Right atrium auricular region (tissue), 2 donors: Measurements from ENCODE around the gene OSGIN1. TPM values are rescaled to one million over a fixed set of nuclear protein-coding genes. Genes with fewer than 3 reads are reported as not detected.

Experiments used
- DNase-seq: peaks from one replicate; pipeline ENCODE4 v3.0.0-alpha.2; 2019; ENCODE audit warnings: low spot score
- H3K27ac ChIP-seq, 2 donors: fragments of 200-600 bp; sonication (generic); 1 replicate in 1 of 2; 2 replicates in 1 of 2; pipeline ENCODE4 v1.5.1; 2016 to 2019
- H3K27me3 ChIP-seq, 2 donors: fragments of 200-600 bp; sonication (generic); one replicate each; pipeline versions ENCODE4 v1.5.1 to v1.6.0; 2017 to 2019
- H3K36me3 ChIP-seq: fragments of 200-600 bp; sonication (generic); one replicate; pipeline ENCODE4 v1.5.1; 2016
- H3K4me1 ChIP-seq, 2 donors: fragments of 200-600 bp; sonication (generic); one replicate each; pipeline versions ENCODE4 v1.5.1 to v1.6.0; 2017 to 2019
- H3K4me3 ChIP-seq, 2 donors: fragments of 200-600 bp; sonication (generic); 1 replicate in 1 of 2; 2 replicates in 1 of 2; pipeline ENCODE4 v1.5.1; 2017 to 2019; ENCODE audit warnings: mild to moderate bottlenecking in 1 of 2, moderate library complexity in 1 of 2
- H3K9me3 ChIP-seq, 2 donors: fragments of 200-600 bp; sonication (generic); one replicate each; pipeline ENCODE4 v1.5.1; 2019
- total RNA-seq, 2 donors: library from RNA; depleted of rRNA; stranded (reverse); fragments of >200 nt; gene quantifications; one replicate each; pipeline ENCODE4 v1.1.0, GENCODE V29; 2016
- TF ChIP-seq, protein P1 (sequence below), 2 donors: fragments of 200-600 bp; sonication (generic); IDR thresholded peaks; one replicate each; pipeline ENCODE4 v1.5.1; 2019; ENCODE audit warnings: antibody characterized with exemption in 2 of 2

OSGIN1 gene
- total RNA-seq, 2 donors from 2014 or later, result 6.0 to 6.5 TPM

DNA sequence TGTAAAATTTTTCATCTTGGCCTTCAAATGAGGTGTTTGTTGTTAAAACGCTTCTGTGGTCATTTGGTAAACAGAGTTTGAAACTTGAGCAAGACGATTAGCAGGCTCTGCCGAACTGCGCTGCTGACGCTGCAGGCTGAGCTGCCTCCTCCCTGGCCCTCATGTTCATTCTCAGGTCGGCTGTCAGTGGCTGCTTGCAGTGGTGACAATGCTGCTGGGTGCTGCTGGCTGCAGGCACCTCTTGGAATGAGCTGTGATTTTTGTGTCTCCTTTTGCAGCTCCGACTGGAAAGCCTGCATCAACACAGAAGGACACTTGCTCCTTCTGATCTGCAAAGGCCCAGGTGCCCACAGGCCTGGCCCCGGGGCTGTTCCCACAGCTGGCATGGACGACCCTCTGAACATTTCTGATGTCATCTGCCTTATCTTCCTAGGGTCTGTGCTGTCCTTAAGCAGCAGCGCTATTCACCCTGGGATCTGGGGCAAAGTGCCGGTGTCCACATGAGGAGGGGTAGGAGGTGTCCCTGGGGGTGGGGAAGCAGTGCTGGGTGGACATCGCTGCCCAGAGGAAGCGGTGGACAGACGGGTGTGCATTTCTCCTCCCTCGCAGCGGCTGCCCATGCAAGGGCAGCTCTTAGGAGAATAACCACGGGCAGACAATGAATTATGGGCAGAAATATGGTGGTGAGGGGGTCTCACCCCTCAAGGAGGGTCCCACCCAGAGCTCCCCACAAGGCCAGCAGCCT lies 23.1 kb upstream of the OSGIN1 start:
- H3K4me1 ChIP-seq, result peaks cover 0 to 21% of the 10 kb centered on the region in 2 donors
- H3K36me3 ChIP-seq, result peaks cover 3% of the 10 kb centered on the region
- H3K4me3 ChIP-seq, result no peak overlapping the region
- no peaks in the 10 kb centered on the region for H3K27me3 ChIP-seq
- H3K27ac ChIP-seq, result no peak overlapping the region
- TF ChIP-seq, protein P1, sequence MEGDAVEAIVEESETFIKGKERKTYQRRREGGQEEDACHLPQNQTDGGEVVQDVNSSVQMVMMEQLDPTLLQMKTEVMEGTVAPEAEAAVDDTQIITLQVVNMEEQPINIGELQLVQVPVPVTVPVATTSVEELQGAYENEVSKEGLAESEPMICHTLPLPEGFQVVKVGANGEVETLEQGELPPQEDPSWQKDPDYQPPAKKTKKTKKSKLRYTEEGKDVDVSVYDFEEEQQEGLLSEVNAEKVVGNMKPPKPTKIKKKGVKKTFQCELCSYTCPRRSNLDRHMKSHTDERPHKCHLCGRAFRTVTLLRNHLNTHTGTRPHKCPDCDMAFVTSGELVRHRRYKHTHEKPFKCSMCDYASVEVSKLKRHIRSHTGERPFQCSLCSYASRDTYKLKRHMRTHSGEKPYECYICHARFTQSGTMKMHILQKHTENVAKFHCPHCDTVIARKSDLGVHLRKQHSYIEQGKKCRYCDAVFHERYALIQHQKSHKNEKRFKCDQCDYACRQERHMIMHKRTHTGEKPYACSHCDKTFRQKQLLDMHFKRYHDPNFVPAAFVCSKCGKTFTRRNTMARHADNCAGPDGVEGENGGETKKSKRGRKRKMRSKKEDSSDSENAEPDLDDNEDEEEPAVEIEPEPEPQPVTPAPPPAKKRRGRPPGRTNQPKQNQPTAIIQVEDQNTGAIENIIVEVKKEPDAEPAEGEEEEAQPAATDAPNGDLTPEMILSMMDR (IDR thresholded peaks at IDR 0.05), result no peak
- no peaks in the 10 kb centered on the region for H3K9me3 ChIP-seq
- no peak for DNase-seq

DNA sequence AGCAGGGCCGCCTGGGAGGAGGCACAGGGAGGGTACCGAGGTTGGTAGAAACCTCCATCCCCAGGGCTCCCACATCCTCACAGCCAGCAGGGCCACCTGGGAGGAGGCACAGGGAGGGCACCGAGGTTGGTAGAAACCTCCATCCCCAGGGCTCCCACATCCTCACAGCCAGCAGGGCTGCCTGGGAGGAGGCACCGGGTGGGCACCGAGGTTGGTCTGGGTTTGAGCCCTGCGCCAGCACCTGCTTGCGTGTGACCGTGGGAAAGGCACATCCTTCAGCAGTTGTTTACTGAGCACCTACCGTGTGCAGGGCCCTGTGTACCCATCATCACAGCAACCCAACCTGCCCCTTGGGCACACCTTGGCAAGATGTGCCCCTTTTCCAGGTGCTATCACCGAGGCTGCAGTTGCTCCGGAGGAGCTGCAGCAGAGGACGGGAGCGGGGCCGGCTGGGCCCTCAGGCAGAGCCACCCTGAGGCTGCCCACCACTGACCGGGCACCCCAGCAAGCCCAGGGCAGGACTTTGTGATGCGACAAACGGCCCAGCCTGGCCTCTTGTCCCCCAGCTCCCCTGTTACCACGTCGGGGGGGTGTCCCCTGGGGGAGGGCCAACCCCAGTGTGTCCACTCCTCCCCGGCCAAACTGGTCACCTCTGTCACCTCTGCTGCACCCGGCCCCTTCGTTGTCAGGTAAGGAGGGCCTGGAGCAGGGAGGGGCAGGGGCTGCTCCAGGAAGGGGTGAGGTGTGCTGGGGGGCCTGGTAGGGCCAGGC lies 22.1 kb upstream of the OSGIN1 start:
- TF ChIP-seq, protein P1 (IDR thresholded peaks at IDR 0.05), result no peak
- no peak for DNase-seq
- H3K27ac ChIP-seq, result no peak overlapping the region

DNA sequence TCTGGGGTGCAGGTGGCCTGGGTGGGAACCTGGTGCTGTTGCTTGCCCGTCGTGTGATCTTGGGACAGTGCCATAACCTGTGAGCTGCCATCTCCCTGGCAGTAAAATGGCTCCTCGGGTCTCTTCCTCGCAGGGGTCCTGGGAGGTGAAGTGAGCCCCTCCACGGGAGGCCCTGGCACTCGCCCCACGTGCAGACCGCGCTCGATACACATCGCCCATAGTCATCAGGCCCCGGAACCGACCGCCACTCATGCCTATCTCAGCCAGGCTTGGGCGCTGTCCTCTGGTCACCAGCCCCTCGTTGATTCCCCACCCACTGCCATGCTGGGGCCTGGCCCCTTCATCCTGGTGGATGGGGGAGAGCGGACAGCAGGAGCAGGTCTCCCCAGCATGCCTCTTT lies 21.5 kb upstream of the OSGIN1 start:
- no peaks in the 10 kb centered on the region for H3K36me3 ChIP-seq
- no peaks in the 10 kb centered on the region for H3K9me3 ChIP-seq
- H3K27ac ChIP-seq, result no peak overlapping the region
- H3K4me1 ChIP-seq, result peaks cover 0 to 14% of the 10 kb centered on the region in 2 donors
- H3K27me3 ChIP-seq, result no peaks in the 10 kb centered on the region
- DNase-seq, result no peak
- TF ChIP-seq, protein P1 (IDR thresholded peaks at IDR 0.05), result no peak
- no peak overlapping the region for H3K4me3 ChIP-seq

More for the DNA sequence above, 22.1 kb upstream of the OSGIN1 start:
- Histone ChIP-seq H3K4me3 (no peak overlapping the region), H3K4me1 (peaks cover 0 to 21% of the 10 kb centered on the region in 2 donors), H3K36me3 (no peaks in the 10 kb centered on the region), H3K9me3 (no peaks in the 10 kb centered on the region), H3K27me3 (no peaks in the 10 kb centered on the region)

- Histone ChIP-seq H3K36me3 (no peaks in the 10 kb centered on the region), H3K4me3 (no peak overlapping the region), H3K27me3 (no peaks in the 10 kb centered on the region), H3K4me1 (peaks cover 0 to 7% of the 10 kb centered on the region in 2 donors), H3K27ac (no peak overlapping the region), H3K9me3 (no peaks in the 10 kb centered on the region)
- TF ChIP-seq, protein P1 (IDR thresholded peaks at IDR 0.05), result no peak
- no peak for DNase-seq
These were observed 20.7 kb upstream of the OSGIN1 start for GRCh38 chr16:83932304-83932703.

DNA sequence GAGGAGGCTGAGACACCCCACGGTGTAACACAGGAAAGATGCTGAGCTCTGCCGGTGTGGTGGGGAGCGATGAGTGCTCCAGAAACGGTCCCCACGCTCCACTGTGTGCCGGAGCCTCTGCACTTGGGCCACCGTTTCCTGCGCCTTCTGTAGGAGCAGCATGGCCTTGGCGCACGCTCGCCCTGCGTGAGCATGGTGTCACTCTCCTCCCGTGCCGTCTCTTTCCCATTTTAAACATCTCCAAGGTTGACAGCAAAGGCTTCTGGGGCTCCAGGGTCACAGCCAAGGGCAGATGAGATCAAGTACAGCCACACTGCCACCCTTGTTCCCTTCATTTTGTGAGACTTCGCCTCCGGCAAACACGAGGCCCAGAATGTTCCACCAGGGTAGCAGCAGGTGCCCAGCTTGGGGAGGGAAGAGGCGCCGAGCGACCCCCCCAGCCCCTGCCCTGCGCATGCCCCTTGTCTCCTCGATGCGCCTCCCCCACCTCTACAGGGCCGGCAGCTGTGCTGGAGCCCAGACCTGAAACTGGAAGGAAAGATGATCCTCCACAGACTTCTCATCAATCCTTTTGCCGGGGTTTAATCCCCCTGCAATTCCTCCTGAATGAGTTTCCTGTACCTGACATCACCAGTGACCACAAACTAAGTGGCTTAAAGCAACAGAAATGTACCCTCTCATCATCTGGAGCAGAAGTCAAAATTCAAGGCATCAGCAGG lies 19.9 kb upstream of the OSGIN1 start:
- no peak overlapping the region for H3K4me3 ChIP-seq
- H3K27ac ChIP-seq, result no peak overlapping the region
- H3K36me3 ChIP-seq, result no peaks in the 10 kb centered on the region
- TF ChIP-seq, protein P1 (IDR thresholded peaks at IDR 0.05), result no peak
- no peaks in the 10 kb centered on the region for H3K27me3 ChIP-seq
- no peak for DNase-seq
- H3K4me1 ChIP-seq, result peaks cover 0 to 7% of the 10 kb centered on the region in 2 donors
- no peaks in the 10 kb centered on the region for H3K9me3 ChIP-seq
